HTERT RPE-1 (cell line): ENCODE data around the gene C1QL1.

Experiments
- in situ Hi-C: fragments of 300-500 bp; cut with MboI; formaldehyde crosslinking; loops from 4 replicates; pipeline ENCODE4 v1.14.3; 2020; ENCODE audit warnings: low sequenced_read_pairs

Gene C1QL1

DNA sequence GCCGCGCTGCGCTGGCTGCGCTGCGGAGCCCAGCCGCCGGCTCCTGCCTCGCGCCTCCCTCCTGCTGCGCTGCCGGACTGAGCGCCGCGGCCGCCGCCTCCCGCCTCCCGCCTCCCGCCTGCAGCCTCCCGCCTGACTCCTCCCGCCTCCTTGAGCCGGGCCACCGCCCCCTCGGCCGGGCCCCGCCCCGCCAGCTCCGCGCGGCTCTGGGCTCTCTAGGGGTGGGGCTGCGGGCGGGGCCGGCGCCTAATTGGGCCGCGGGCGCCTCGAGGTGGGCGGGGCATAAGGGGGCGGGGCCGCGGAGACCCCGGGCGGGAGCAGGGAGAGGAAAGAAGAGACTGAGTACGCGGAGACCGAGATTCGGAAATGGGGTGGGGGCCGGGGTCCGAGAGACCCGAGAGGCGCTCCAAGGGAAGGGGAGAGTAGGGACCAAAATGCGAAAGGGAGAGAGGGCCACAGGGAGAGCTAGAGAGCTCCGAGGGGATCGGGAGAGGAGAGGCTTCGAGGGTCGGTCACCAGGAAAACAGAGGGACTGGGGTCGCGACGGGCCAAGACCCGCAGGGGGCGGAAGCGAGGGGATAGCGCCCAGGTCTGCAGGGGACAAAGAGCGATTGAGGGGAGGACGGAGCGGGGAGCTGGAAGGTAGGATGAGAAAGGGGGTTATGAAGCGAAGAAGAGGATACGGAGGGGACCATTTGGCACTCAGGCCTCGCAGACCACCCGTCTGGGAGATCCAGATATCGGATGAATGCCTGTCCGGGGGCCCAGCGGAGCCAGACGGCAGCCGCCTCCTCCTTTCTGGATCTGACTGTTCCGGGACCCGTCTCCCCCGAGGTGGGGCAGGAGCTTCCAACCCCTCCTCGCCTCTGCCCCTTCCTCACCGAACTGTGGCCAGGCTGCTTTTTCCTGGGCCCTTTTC is at the start of gene C1QL1:
Gene C1QL1 (minus strand): TSS at position 79 of the 919 bp plus-strand sequence. CDS start 255 bp downstream, outside the sequence.
- in situ Hi-C loops = no loop called here

DNA sequence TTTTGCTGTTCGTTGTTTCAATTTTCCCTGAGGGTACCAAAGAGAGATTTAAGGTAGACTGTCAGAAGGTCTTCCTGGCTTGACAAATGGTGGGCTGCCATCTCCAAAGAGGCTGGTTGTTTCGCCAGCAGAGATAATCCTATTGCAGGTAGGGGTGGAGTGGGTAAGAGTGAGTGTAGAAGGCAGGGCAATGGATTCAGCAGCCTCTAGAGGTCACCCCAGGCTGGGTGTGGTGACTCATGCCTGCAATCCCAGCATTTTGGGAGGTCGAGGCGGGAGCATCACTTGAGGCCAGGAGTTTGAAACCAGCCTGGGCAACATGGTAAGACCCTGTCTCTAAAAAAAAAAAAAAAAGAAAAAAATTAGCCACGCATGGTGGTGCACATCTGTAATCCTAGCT is 48.7 kb upstream of the C1QL1 start:
- in situ Hi-C loops = no loop called here

DNA sequence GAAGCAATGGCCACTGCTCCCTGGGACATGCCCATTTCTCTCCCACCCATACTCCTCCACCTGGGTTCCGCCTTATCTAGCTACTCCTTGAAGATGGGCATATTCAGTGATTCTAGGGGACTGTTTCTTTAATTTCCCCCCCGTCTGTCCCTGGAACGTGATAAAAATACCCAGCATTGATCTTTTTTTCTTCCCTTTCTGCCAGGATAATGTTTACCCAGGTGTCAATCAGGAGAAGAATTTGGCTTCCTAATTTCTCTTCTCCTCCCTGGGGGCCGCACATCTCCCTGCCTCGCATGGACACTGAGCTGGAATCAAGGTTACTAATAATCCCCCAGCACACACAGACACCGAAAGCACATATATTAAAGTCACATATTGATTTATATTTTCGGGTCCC is 48.1 kb upstream of the C1QL1 start:
- in situ Hi-C loops = no loop called here

DNA sequence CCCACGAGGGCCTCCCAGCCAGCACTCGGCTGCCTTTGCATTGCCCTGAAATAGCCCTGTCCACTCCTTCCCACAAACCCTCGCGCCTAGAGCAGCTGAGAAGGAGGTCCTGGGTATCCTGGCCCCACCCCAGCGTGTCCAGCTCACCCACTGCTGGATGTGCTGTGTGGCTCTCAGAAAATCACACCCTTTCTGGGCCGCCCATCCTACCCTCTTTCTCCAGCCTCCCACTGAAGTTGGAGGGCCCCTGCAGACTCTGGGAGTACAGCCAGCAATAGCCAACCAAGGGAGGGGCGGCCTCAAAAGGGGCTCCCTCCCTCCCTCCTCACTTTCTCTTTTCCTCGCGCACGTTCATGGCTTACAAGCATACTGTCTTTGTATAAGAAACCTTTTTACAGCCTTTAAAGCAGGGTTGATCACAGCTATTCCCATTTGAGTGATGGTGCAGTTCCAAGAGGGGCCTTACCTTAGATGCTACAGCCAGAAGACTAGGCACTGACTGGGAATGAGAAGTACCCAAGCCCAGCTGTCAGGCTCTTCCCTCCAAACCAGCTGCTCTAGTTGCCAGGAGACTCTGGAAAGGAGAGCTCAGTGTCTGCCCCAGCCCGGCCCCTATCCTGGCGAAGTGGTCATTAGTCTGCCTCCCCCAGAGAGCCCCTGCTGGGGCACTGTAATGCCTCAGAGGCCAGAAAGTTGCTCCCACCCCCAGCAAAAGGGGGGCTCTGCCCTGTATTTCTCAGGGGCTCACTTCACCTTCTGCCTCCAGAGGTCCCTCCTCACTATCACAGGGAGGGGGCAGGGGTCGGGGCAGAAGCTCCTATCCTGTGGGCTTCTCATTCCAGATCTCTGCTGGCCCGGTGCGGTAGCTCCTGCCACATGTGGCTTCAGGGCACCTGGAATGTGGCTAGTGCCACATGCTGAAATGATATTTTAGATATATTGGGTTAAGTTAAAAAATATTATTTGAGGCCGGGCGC is 45.2 kb upstream of the C1QL1 start:
- in situ Hi-C loops = no loop called here

DNA sequence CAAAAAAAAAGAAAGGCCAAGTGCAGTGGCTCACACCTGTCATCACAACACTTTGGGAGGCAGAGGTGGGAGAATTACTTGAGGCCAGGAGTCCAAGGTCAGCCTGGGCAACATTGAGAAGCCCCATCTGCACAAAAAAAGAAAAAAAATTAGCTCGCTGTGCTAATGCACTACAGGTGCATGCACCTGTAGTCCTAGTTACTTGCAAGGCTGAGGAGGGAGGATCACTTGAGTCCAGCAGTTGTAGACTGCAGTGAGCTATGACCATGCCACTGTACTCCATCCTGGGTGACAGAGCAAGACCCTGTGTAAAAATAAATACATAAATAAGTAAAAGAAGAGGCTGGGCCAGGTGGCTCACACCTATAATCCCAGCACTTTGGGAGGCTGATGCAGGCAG is 43.7 kb upstream of the C1QL1 start:
- in situ Hi-C loops = no loop called here

DNA sequence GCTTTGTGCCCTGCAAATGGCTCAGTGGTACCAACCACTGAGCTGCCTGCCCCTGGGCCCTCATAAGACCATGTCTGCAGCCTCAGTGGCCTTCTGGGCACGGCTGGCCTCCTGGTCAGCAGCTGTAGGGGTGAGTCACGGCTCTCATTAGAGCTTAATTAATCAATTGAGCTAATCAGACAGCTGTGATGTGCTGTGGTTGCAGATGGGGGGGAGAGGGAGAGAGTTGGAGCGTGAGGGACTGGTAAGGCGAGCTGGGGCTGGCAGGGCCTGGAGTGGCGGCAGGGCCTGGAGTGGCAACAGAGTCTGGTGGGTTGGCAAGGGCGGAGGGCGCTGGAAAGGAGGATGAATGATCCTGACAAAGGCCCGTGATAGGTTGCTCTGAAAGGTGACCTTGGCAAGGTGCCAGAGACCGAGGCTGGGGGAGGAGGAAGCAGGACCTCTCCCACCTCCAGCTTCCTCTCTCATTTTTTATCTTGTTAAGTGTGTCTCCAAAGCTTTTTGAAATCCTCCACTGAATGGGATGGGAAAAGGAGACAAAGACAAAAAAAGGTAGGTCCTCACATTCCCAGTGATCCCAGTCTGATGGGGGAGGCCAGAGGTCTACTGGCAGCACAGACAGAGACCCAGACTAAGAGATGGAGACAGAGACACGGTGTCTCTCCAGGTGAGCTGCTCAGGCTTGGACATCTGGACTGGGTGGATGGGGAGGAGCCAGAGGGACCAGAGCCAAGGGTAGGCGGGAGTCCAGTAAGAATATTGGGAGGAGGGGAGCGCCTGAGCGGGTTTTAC is 41.8 kb upstream of the C1QL1 start:
- in situ Hi-C loops = no loop called here

DNA sequence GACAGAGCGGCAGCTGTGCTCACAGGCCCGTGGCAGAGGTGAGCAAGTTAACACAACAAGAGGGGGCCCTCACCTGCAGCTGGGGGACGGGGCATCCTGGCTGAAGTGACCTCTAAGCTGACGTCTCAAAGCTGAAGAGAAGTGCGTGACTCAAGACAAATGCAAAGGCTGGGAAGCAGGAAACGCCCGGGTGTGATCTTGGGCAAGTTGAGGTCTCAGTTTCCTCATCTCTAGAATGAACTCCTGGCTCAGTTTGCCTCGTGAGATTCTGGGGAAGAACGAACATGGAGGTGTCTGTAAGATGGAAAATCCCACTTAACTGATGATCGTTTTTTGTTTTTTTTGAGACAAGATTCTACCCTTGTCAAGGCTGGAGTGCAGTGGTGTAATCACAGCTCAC is 40.1 kb upstream of the C1QL1 start:
- in situ Hi-C loops = no loop called here

DNA sequence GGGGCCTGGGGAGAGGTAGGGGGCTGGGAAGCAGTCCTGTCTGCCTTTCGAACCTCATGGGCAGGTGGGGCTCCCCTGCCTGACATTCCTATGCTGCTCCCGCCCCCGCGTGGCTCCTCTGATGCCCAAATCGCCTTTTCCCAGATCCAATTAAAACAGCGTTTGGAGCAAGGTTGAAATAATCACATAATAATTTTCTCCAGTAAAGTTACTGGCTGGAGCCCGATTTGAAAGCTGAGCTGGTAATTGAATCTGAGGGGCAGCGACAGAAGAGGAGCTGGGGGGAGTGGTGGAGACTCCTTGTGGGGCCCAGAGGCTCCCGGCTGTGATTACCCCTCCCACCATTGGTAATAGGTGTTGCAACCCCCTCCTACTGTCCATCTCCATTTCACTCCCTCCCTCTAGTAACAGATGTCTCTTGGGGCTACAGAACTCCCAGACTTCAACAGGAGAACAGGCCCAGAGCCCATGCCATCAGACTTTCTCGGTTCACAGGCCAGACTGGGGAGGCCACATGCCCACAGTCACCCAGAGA is 38.9 kb upstream of the C1QL1 start:
- in situ Hi-C loops = no loop called here

DNA sequence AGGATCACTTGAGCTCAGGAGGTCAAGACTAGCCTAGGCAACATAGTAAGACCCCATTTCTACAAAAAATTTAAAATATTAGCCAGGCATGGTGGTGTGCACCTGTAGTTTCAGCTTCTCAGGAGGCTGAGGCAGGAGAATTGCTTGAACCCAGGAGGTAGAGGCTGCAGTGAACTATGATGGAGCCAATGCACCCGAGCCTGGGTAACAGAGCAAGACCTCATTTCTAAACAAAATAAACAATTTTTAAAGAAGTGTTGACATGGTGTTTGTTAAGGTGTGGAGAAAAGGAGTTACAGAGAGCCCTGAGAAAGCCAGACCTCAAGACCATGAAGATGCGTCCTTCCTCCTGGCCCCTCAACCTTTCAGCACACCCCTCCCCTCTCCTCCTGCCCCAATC is 37.6 kb upstream of the C1QL1 start:
- in situ Hi-C loops = no loop called here

DNA sequence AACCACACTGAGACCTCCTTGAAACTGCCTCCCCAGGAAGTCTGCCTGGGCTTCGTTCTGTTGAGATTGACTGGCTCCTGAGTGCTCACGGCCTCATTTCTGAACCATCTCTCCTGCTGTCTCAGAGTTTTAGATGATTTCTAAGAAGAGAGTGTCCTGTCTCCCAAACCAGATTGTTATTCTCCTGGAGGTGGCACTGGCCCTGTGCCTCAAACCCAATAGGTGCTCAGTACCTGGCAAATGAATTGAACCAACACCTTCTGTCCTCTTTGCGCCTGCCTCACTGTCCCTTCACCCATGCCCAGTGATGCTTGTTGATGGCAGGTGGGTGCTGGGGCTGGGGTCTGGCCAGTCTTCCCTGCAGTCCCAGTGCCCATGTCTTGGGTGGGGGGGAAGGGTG is 36.3 kb upstream of the C1QL1 start:
- in situ Hi-C loops = no loop called here

DNA sequence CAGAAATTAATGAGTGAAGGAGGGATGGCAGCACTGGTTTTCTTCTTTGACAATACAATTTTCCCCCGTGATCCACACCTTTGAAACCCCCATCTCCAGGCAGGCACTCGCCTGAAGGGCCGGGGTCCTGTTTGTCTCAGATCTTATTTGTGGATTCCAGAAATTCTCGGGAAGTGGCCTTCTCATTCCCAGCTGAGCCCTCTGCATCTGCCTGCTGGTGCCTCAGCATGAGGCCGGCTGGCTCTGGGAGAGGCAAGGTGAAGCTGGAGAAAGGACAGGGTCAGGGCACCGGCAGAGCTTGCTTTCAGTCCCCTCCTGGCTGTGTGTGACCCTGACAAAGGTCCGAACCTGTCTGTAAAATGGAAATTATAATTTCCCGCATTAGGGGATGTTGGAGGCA is 35.8 kb upstream of the C1QL1 start:
- in situ Hi-C loops = no loop called here

DNA sequence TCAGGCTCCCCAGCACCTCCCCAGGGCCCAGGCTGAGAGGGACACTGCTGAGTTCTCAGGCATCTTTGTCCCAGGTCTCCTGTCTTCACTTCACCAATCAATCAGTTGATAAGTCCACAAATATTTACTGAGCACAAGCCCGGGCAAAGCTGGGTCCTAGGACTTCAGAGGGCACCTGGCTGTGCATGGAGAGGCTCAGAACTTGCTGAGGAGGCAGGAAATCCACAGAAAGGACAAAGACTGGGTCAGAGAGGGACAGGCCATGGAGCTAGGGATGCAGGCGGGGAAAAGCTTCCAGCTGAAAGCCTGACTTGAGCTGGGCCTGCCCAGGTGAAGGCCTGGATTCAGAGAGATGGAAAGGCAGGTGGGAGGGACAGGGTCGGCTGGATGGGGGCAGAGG is 33.2 kb upstream of the C1QL1 start:
- in situ Hi-C loops = no loop called here

DNA sequence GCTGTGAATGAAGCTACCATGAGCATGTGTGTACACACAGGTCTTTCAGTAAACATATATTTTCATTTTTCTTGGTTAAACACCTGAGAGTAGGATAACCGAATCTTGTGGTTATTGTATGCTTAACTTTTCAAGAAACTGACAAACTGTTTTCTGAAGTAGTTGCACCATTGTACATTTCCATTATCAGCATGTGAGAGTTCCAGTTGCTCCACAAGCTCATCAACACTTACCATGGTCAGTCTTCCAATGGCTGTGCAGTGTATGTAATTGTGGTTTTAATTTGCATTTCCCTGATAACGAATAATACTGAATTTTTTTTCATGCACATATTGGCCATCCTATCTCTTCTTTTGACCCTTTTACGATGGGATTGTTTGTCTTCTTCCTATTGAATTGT is 31.3 kb upstream of the C1QL1 start:
- in situ Hi-C loops = no loop called here

DNA sequence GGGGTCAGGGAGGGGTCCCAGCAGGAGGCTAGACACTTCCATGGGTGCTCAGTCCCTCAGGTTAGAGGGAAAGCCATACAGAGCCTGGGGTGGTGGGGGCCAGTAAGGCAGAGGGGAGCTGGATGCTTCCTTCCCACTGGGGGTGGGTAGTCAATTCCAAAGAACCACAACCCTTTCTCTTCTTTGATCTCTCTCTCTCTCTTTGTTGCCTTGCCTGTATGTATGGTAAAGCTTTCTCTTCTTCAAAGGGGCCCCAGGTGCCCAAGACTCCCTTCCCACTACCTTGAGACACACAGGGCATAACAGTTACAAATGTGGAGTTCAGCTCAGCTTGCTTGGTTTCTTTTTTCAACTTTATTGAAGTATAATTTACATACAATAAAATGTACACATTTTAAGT is 30.5 kb upstream of the C1QL1 start:
- in situ Hi-C loops = no loop called here

DNA sequence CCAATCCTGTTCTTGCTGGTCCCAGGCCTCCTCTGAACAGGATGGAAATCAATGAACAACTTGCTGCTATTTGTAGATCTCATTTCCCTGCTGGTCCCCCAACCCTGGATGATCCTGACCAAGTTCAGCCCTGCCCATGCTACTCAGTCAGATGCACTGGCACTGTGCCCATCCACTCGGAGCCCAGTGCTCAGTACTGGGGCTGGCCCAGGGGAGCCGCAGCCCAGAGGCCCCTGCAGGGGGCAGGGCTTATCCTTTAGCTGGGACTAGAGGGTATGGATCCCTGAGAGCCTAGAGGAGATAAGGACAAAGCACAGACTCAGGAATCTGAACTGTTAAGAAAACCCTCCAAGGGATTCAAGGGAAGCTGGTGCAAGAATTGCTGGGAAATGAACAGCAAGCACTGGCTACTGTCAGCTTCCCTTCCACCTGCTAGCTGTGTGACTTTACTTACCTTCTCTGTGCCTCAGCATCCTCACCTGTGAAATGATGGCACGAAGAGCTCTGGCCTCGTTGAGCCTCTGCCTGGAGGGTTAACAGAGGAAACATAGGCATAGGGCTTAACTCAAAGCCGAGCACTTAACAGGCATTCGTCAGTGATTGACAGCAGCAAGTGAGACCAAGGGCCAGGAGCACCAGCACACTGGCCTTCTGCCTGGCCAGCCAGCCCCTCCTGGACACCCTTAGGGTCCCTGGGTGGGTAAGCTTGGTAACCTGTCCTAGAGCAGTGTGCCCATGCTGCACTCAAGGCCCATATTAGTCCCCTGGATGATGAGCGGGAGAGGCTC is 29.8 kb upstream of the C1QL1 start:
- in situ Hi-C loops = no loop called here

DNA sequence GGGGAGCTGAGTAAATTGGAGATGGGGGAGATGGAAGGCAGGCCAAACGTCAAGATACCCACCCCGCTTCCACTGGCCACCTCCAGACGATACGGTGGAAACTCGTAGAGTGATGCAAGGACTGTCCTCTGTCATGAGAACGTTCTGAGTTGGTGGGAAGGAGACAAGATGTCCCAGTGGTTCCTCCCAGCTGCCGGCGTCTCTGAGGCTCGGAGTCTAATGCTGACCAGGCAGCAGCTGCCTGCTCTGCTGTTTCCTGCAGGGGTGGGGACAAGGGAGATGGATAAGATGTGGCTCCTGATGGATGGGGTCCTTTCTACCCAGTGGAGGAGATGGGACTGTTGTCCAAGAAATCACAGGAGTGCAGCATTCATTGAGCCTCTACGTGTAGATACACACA is 28.2 kb upstream of the C1QL1 start:
- in situ Hi-C loops = no loop called here

DNA sequence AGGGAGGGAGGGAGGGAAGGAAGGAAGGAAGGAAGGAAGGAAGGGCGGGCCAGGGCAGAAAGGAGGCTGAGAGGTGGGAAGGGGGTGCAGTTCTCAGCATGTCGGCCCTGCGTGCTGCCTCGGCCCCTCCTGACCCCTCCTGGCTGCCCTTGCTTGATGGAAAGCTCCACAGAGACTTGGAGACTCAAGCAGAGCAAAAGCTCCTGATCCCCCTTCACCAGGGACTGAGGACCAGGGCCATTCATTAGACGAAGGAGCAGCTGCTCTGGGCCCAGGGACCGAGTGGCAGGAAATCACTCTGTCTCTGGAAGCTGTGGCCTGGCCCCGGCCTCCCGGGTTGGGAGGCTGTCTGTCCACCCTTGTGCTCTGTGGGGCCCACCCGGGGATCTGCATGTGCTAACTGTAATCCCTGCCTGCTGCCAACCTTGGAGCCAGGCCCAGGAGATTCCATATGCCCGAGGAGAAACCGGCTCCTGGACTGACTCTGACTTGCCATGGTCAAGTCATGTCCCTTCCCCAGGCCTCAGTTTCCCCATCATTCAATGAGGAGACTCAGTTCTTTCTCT is 27.4 kb upstream of the C1QL1 start:
- in situ Hi-C loops = no loop called here

DNA sequence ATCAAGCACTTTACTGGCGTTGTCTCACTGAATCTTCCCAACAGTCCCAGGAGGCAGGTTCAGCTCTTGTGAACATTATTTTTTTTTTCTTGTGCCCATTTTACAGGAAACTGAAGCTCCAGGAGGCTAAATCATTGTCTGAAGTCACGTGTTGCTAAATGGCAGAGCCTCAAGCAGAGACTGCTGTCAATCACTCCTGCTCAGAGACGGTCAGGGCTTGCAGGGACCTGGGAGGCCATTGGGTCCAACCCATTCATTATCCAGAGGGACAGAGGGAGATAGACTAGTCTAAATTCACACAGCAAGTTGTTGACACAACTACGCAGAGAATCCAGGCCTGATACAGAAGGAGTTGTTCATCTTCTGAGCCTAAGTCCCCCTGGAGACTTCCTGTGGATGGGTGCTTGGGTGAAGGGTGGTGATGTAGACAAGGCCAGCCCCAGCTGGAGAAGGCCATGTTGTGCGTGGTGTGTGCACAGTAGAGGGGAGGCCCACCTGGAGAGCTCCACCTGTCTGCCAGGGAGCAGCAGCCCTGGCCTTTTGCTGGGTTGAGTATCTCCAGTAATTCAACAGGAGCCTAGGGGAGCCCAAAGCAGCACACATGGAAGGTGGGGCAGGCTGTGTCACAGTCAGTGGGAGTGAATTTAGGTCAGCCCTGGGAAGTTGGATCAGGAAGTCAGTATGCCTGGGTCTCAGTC is 24.3 kb upstream of the C1QL1 start:
- in situ Hi-C loops = no loop called here

DNA sequence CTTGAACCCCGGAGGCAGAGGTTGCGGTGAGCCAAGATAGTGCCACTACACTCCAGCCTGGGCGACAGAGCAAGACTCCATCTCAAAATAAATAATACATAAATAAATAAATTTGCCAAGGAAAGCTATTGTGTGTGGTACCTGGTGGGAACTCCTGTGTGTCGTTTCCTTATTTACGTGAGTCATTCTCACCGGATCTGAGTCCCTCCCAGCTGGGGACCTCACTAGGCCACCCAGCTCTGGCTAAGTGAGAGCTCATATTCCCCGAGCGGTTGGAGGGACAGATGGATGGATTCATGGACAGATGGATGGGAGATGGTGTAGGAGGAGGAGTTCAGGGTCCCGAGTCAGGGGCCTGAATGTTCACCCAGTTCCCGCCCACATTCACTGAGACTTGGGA is 22.9 kb upstream of the C1QL1 start:
- in situ Hi-C loops = no loop called here
